HepG2 (cell line): ENCODE data around the gene SYN1.

Experiments used
- ATF7 ChIP-seq, 2 experiments: fragments of 450-650 bp in 1 of 2; sonication (generic) in 1 of 2; formaldehyde crosslinking in 1 of 2; IDR thresholded peaks; 2 replicates each; pipeline versions ENCODE4 v1.4.0 to v1.6.1; 2016 to 2020; ENCODE audit warnings: antibody characterized with exemption in 1 of 2, mild to moderate bottlenecking in 1 of 2, missing genetic modification reagents in 1 of 2
- EZH2 ChIP-seq: conservative IDR thresholded peaks from 2 replicates; pipeline ENCODE4 v1.6.1; 2012; ENCODE audit warnings: mild to moderate bottlenecking, low read depth, low read length, moderate library complexity
- ZNF143 ChIP-seq: sonication (generic); formaldehyde crosslinking; IDR thresholded peaks from 2 replicates; pipeline ENCODE4 v1.4.0; 2020; ENCODE audit warnings: missing genetic modification reagents
- TF ChIP-seq, protein P1 (sequence below): sonication (generic); formaldehyde crosslinking; IDR thresholded peaks from 2 replicates; pipeline ENCODE4 v1.9.0; 2021; ENCODE audit warnings: missing genetic modification reagents, borderline replicate concordance
- TF ChIP-seq, protein P2 (sequence below): sonication (generic); formaldehyde crosslinking; IDR thresholded peaks from 2 replicates; pipeline ENCODE4 v1.5.0; 2020; ENCODE audit warnings: mild to moderate bottlenecking, missing genetic modification reagents, moderate library complexity
- TF ChIP-seq, protein P3 (sequence below): IDR thresholded peaks from 2 replicates; pipeline ENCODE4 v1.6.1; 2012; ENCODE audit warnings: inconsistent platforms
- TF ChIP-seq, protein P4 (sequence below): IDR thresholded peaks from 2 replicates; pipeline ENCODE4 v1.6.1; 2016; ENCODE audit warnings: low read depth, missing genetic modification reagents, missing compliant biosample characterization

DNA sequence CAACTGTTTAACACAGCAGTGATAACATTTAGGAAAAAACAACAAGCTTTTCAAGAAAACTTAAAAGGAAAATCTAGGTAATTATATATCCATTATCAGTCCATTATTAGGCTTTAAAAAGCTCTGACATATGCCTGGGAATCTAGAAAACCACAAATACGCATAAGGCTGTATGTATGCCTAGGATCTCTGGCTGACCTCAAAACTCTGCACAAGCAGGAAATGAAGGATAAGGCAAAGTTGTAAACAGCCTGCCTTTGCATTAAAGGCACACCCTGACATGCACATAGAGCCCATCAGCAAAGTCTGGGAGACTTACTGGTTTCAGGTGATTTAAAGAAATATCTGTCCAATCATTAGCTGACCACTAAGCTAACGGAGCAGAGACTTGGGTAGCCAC lies 23.4 kb downstream of the SYN1 start:
- TF ChIP-seq, protein P1, sequence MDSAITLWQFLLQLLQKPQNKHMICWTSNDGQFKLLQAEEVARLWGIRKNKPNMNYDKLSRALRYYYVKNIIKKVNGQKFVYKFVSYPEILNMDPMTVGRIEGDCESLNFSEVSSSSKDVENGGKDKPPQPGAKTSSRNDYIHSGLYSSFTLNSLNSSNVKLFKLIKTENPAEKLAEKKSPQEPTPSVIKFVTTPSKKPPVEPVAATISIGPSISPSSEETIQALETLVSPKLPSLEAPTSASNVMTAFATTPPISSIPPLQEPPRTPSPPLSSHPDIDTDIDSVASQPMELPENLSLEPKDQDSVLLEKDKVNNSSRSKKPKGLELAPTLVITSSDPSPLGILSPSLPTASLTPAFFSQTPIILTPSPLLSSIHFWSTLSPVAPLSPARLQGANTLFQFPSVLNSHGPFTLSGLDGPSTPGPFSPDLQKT = no peak
- TF ChIP-seq, protein P2, sequence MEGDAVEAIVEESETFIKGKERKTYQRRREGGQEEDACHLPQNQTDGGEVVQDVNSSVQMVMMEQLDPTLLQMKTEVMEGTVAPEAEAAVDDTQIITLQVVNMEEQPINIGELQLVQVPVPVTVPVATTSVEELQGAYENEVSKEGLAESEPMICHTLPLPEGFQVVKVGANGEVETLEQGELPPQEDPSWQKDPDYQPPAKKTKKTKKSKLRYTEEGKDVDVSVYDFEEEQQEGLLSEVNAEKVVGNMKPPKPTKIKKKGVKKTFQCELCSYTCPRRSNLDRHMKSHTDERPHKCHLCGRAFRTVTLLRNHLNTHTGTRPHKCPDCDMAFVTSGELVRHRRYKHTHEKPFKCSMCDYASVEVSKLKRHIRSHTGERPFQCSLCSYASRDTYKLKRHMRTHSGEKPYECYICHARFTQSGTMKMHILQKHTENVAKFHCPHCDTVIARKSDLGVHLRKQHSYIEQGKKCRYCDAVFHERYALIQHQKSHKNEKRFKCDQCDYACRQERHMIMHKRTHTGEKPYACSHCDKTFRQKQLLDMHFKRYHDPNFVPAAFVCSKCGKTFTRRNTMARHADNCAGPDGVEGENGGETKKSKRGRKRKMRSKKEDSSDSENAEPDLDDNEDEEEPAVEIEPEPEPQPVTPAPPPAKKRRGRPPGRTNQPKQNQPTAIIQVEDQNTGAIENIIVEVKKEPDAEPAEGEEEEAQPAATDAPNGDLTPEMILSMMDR = no peak
- TF ChIP-seq ZNF143 (CRISPR knock-in tag) (no peak), EZH2 (no peak), ATF7 (IDR thresholded peaks at IDR 0.05) (no peak), ATF7 (CRISPR knock-in tag; IDR thresholded peaks at IDR 0.05) (no peak)
- TF ChIP-seq, protein P3, sequence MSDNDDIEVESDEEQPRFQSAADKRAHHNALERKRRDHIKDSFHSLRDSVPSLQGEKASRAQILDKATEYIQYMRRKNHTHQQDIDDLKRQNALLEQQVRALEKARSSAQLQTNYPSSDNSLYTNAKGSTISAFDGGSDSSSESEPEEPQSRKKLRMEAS = no peak
- TF ChIP-seq, protein P4, sequence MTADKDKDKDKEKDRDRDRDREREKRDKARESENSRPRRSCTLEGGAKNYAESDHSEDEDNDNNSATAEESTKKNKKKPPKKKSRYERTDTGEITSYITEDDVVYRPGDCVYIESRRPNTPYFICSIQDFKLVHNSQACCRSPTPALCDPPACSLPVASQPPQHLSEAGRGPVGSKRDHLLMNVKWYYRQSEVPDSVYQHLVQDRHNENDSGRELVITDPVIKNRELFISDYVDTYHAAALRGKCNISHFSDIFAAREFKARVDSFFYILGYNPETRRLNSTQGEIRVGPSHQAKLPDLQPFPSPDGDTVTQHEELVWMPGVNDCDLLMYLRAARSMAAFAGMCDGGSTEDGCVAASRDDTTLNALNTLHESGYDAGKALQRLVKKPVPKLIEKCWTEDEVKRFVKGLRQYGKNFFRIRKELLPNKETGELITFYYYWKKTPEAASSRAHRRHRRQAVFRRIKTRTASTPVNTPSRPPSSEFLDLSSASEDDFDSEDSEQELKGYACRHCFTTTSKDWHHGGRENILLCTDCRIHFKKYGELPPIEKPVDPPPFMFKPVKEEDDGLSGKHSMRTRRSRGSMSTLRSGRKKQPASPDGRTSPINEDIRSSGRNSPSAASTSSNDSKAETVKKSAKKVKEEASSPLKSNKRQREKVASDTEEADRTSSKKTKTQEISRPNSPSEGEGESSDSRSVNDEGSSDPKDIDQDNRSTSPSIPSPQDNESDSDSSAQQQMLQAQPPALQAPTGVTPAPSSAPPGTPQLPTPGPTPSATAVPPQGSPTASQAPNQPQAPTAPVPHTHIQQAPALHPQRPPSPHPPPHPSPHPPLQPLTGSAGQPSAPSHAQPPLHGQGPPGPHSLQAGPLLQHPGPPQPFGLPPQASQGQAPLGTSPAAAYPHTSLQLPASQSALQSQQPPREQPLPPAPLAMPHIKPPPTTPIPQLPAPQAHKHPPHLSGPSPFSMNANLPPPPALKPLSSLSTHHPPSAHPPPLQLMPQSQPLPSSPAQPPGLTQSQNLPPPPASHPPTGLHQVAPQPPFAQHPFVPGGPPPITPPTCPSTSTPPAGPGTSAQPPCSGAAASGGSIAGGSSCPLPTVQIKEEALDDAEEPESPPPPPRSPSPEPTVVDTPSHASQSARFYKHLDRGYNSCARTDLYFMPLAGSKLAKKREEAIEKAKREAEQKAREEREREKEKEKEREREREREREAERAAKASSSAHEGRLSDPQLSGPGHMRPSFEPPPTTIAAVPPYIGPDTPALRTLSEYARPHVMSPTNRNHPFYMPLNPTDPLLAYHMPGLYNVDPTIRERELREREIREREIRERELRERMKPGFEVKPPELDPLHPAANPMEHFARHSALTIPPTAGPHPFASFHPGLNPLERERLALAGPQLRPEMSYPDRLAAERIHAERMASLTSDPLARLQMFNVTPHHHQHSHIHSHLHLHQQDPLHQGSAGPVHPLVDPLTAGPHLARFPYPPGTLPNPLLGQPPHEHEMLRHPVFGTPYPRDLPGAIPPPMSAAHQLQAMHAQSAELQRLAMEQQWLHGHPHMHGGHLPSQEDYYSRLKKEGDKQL (CRISPR knock-in tag) = no peak
